GM23338 (cell line): ENCODE data around the gene SULT2B1.

Experiments used
- CREB1 ChIP-seq: fragments of 250-450 bp; sonication (Bioruptor Pico); IDR thresholded peaks from 2 replicates; pipeline ENCODE4 v1.5.0; 2020; ENCODE audit warnings: low read depth, mild to moderate bottlenecking, moderate library complexity
- ETS1 ChIP-seq: IDR thresholded peaks from 2 replicates; pipeline ENCODE4 v1.6.1; 2016; ENCODE audit warnings: antibody characterized with exemption
- EZH2 ChIP-seq: fragments of 200-600 bp; sonication (generic); IDR thresholded peaks from one replicate; pipeline ENCODE4 v1.8.0; 2017; ENCODE audit warnings: antibody characterized with exemption, mild to moderate bottlenecking, low read depth; ENCODE audit not compliant: unreplicated experiment
- EZH2phosphoT487 ChIP-seq: fragments of 200-600 bp; sonication (generic); IDR thresholded peaks from one replicate; pipeline ENCODE4 v1.8.1; 2018; ENCODE audit warnings: antibody characterized with exemption; ENCODE audit not compliant: unreplicated experiment
- JUNB ChIP-seq: IDR thresholded peaks from one replicate; pipeline ENCODE4 v1.6.1; 2016; ENCODE audit warnings: antibody characterized with exemption; ENCODE audit not compliant: unreplicated experiment
- NANOG ChIP-seq: IDR thresholded peaks from 2 replicates; pipeline ENCODE4 v1.6.1; 2016; ENCODE audit warnings: antibody characterized with exemption, borderline replicate concordance
- POLR2AphosphoS5 ChIP-seq: IDR thresholded peaks from 2 replicates; pipeline ENCODE4 v1.6.1; 2016; ENCODE audit warnings: antibody characterized with exemption, low read depth
- REST ChIP-seq: IDR thresholded peaks from one replicate; pipeline ENCODE4 v1.6.1; 2018; ENCODE audit warnings: antibody characterized with exemption; ENCODE audit not compliant: unreplicated experiment
- STAT1 ChIP-seq: IDR thresholded peaks from one replicate; pipeline ENCODE4 v1.6.1; 2016; ENCODE audit warnings: antibody characterized with exemption; ENCODE audit not compliant: unreplicated experiment
- ZNF114 ChIP-seq: fragments of 250-450 bp; sonication (Bioruptor Pico); IDR thresholded peaks from 2 replicates; pipeline ENCODE4 v1.5.0; 2020; ENCODE audit warnings: mild to moderate bottlenecking, moderate library complexity
- ZNF462 ChIP-seq: fragments of 250-450 bp; sonication (Bioruptor Pico); IDR thresholded peaks from 2 replicates; pipeline ENCODE4 v1.5.0; 2020; ENCODE audit warnings: mild to moderate bottlenecking, moderate library complexity
- TF ChIP-seq, protein P1 (sequence below), 2 experiments: fragments of 200-600 bp in 1 of 2; sonication (generic) in 1 of 2; conservative IDR thresholded peaks; 2 replicates each; pipeline versions ENCODE4 v1.5.1 to v1.6.1; 2016 to 2017; ENCODE audit warnings: antibody characterized with exemption in 2 of 2, low read depth in 2 of 2, mild to moderate bottlenecking in 2 of 2, moderate library complexity in 1 of 2

DNA sequence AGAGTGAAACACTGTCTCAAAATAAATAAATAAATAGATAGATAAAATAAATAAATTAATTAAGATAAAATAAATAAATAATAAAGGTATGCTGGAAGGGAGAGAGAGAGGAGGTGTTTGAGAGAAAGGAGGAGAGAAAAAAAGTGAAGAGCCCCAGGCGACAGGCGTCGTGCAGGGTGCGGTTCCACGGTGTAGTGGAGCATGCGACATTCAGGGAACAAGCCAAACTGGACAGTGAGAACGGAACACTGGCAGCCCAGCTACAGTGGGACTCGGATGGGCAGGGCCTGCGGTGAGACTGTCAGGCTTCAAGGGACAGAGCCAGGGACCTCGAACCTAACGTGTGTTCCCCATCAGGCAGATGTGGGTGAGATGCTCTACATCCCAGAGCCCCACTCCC, 9.4 kb downstream of the SULT2B1 start:
- TF ChIP-seq, protein P1, sequence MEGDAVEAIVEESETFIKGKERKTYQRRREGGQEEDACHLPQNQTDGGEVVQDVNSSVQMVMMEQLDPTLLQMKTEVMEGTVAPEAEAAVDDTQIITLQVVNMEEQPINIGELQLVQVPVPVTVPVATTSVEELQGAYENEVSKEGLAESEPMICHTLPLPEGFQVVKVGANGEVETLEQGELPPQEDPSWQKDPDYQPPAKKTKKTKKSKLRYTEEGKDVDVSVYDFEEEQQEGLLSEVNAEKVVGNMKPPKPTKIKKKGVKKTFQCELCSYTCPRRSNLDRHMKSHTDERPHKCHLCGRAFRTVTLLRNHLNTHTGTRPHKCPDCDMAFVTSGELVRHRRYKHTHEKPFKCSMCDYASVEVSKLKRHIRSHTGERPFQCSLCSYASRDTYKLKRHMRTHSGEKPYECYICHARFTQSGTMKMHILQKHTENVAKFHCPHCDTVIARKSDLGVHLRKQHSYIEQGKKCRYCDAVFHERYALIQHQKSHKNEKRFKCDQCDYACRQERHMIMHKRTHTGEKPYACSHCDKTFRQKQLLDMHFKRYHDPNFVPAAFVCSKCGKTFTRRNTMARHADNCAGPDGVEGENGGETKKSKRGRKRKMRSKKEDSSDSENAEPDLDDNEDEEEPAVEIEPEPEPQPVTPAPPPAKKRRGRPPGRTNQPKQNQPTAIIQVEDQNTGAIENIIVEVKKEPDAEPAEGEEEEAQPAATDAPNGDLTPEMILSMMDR (conservative IDR thresholded peaks at IDR 0.05; ENCODE audit: low read depth in 2 of 2) = no peak
- no peak for TF ChIP-seq REST
- no peak for TF ChIP-seq ZNF462 (CRISPR knock-in tag)
- TF ChIP-seq CREB1 = no peak
- TF ChIP-seq POLR2AphosphoS5 = no peak
- no peak for TF ChIP-seq EZH2phosphoT487
- TF ChIP-seq EZH2 = no peak
- TF ChIP-seq JUNB = no peak
- no peak for TF ChIP-seq ETS1
- no peak for TF ChIP-seq STAT1
- no peak for TF ChIP-seq ZNF114 (CRISPR knock-in tag)
- no peak for TF ChIP-seq NANOG
